Caco-2 (cell line): ENCODE measurements around the gene DOCK2. TPM values are rescaled to one million over a fixed set of nuclear protein-coding genes. Genes with fewer than 3 reads are reported as not detected.
"Not testable (repeated sequence)": the region's sequence is repeated elsewhere in the genome, so short reads cannot be mapped to it uniquely, and the experiment has no call there.

ENCODE experiments used
- BruUV-seq: library from RNA; stranded (reverse); fragments of 400-500 nt; replicated peaks from 2 replicates; lab custom pipeline; 2021; lab: Mats Ljungman, UMichigan
- CTCF ChIA-PET: fragments of 300-600 bp; sonication (Branson Sonifier 250); formaldehyde crosslinking; loops from one replicate; lab custom pipeline; 2022; ENCODE audit warnings: antibody characterized with exemption; lab: Charles Lee
- POLR2A ChIA-PET: fragments of 300-600 bp; sonication (Branson Sonifier 250); formaldehyde crosslinking; loops from one replicate; lab custom pipeline; 2022; ENCODE audit warnings: antibody characterized with exemption; lab: Charles Lee
- DNase-seq, 2 experiments: peaks; one replicate each; pipeline versions ENCODE4 v3.0.0 to v3.0.0-alpha.2; 2020 to 2022
- H3K27me3 ChIP-seq: replicated peaks from 2 replicates; pipeline ENCODE4 v1.6.0; 2011; ENCODE audit warnings: low read length; ENCODE audit not compliant: control insufficient read depth, insufficient read depth
- H3K36me3 ChIP-seq: 2 replicates; pipeline ENCODE4 v1.5.1; 2011; ENCODE audit warnings: low read length; ENCODE audit not compliant: control insufficient read depth, insufficient read depth
- H3K4me1 ChIP-seq: fragments of 250-450 bp; sonication (Bioruptor Pico); 2 replicates; pipeline ENCODE4 v1.5.1; 2020; ENCODE audit warnings: mild to moderate bottlenecking
- H3K4me3 ChIP-seq: 2 replicates; pipeline ENCODE4 v1.5.1; 2011; ENCODE audit warnings: low read depth, mild to moderate bottlenecking, control low read depth, low read length
- H3K9me3 ChIP-seq: fragments of 250-450 bp; sonication (Bioruptor Pico); 2 replicates; pipeline ENCODE4 v1.5.1; 2020; ENCODE audit warnings: mild to moderate bottlenecking, moderate library complexity
- H3K27ac Mint-ChIP-seq: one replicate; pipeline ENCODE4 v1.8.0; 2022; ENCODE audit warnings: mixed read lengths; ENCODE audit not compliant: unreplicated experiment
- H3K27me3 Mint-ChIP-seq: one replicate; pipeline ENCODE4 v1.8.0; 2022; ENCODE audit warnings: mixed read lengths; ENCODE audit not compliant: insufficient read depth, unreplicated experiment
- H3K36me3 Mint-ChIP-seq: one replicate; pipeline ENCODE4 v1.8.0; 2022; ENCODE audit warnings: mild to moderate bottlenecking, mixed read lengths; ENCODE audit not compliant: insufficient read depth, unreplicated experiment
- H3K4me1 Mint-ChIP-seq: one replicate; pipeline ENCODE4 v1.8.0; 2022; ENCODE audit warnings: low read depth, mixed read lengths; ENCODE audit not compliant: unreplicated experiment
- H3K4me3 Mint-ChIP-seq: one replicate; pipeline ENCODE4 v1.8.0; 2022; ENCODE audit warnings: mild to moderate bottlenecking, moderate library complexity, mixed read lengths; ENCODE audit not compliant: unreplicated experiment
- H3K9me3 Mint-ChIP-seq: one replicate; pipeline ENCODE4 v1.8.0; 2022; ENCODE audit warnings: mixed read lengths; ENCODE audit not compliant: unreplicated experiment
- CTCF ChIP-seq, 2 experiments: fragments of 200-600 bp in 1 of 2; IDR thresholded peaks; 1 replicate in 1 of 2; 2 replicates in 1 of 2; pipeline versions ENCODE4 v1.5.1 to v1.8.0; 2011 to 2022; ENCODE audit warnings: antibody characterized with exemption in 1 of 2, control low read depth in 1 of 2, inconsistent platforms in 1 of 2, low read depth in 1 of 2, low read length in 1 of 2, mild to moderate bottlenecking in 1 of 2, moderate library complexity in 1 of 2; ENCODE audit not compliant: insufficient read depth in 1 of 2, severe bottlenecking in 1 of 2, unreplicated experiment in 1 of 2
- intact Hi-C: fragments of 100-400 bp; cut with micrococcal nuclease; formaldehyde crosslinking; loops from one replicate; pipeline ENCODE4 v1.10.0; 2022; ENCODE audit not compliant: unreplicated experiment
- total RNA-seq: library from RNA; stranded (reverse); gene quantifications from 2 replicates; pipeline ENCODE4 v1.2.3, GENCODE V29; 2022

The DOCK2 gene
- total RNA-seq, 1 experiment from 2014 or later, result 0.09 TPM

GRCh38 chr5:169609716-169610115 is 27.4 kb upstream of the DOCK2 start:
- H3K9me3 Mint-ChIP-seq, result peaks cover 23% of the 10 kb centered on the region
- Histone ChIP-seq H3K27me3 (no peaks in the 10 kb centered on the region; the same call in 1 of the 2 replicates), H3K9me3 (peaks cover 6% of the 10 kb centered on the region; the same call in 1 of the 2 replicates), H3K4me1 (no peaks in the 10 kb centered on the region), H3K4me3 (no peak overlapping the region), H3K36me3 (no peaks in the 10 kb centered on the region)
- no peak overlapping the region for H3K4me3 Mint-ChIP-seq
- no peaks in the 10 kb centered on the region for H3K36me3 Mint-ChIP-seq
- no peak for TF ChIP-seq CTCF (IDR thresholded peaks at IDR 0.05; ENCODE audit: insufficient read depth in 1 of 2, low read depth in 1 of 2, low read length in 1 of 2, severe bottlenecking in 1 of 2, unreplicated experiment in 1 of 2)
- peaks cover 22% of the 10 kb centered on the region for H3K27me3 Mint-ChIP-seq
- no peak overlapping the region for H3K27ac Mint-ChIP-seq
- POLR2A ChIA-PET, result no interaction called here
- CTCF ChIA-PET, result no interaction called here
- BruUV-seq, result no TSS peak
- H3K4me1 Mint-ChIP-seq, result no peaks in the 10 kb centered on the region
- intact Hi-C loops, result no loop called here
- no peak for DNase-seq

- POLR2A ChIA-PET, result no interaction called here
- H3K36me3 ChIP-seq, result no peaks in the 10 kb centered on the region
- no TSS peak for BruUV-seq
- H3K27me3 Mint-ChIP-seq, result peaks cover 23% of the 10 kb centered on the region
- no peak overlapping the region for H3K27ac Mint-ChIP-seq
- H3K4me3 ChIP-seq, result no peak overlapping the region
- no peaks in the 10 kb centered on the region for H3K36me3 Mint-ChIP-seq
- H3K4me1 Mint-ChIP-seq, result no peaks in the 10 kb centered on the region
- H3K4me1 ChIP-seq, result no peaks in the 10 kb centered on the region
- no peak for DNase-seq
- H3K27me3 ChIP-seq, result no peaks in the 10 kb centered on the region; the same call in 1 of the 2 replicates
- no peak overlapping the region for H3K4me3 Mint-ChIP-seq
- CTCF ChIA-PET, result no interaction called here
- TF ChIP-seq CTCF (IDR thresholded peaks at IDR 0.05; ENCODE audit: insufficient read depth in 1 of 2, low read depth in 1 of 2, low read length in 1 of 2, severe bottlenecking in 1 of 2, unreplicated experiment in 1 of 2), result no peak
- intact Hi-C loops, result no loop called here
- H3K9me3 ChIP-seq, result peaks cover 6% of the 10 kb centered on the region; the same call in 1 of the 2 replicates
- H3K9me3 Mint-ChIP-seq, result peaks cover 23% of the 10 kb centered on the region
These were observed 26.5 kb upstream of the DOCK2 start for GRCh38 chr5:169610606-169611005.

GRCh38 chr5:169615561-169615960 is 21.5 kb upstream of the DOCK2 start:
- no peaks in the 10 kb centered on the region for H3K27me3 ChIP-seq
- peaks cover 20% of the 10 kb centered on the region for H3K9me3 Mint-ChIP-seq
- TF ChIP-seq CTCF (IDR thresholded peaks at IDR 0.05; ENCODE audit: insufficient read depth in 1 of 2, low read depth in 1 of 2, low read length in 1 of 2, severe bottlenecking in 1 of 2, unreplicated experiment in 1 of 2), result no peak
- peaks cover 6% of the 10 kb centered on the region; the same call in 1 of the 2 replicates for H3K9me3 ChIP-seq
- DNase-seq, result no peak
- ChIA-PET POLR2A (no interaction called here), CTCF (no interaction called here)
- H3K36me3 ChIP-seq, result no peaks in the 10 kb centered on the region
- BruUV-seq, result no TSS peak
- H3K4me3 Mint-ChIP-seq, result no peak overlapping the region
- H3K4me1 Mint-ChIP-seq, result no peaks in the 10 kb centered on the region
- no peaks in the 10 kb centered on the region for H3K4me1 ChIP-seq
- peaks cover 43% of the 10 kb centered on the region for H3K27me3 Mint-ChIP-seq
- no peaks in the 10 kb centered on the region for H3K36me3 Mint-ChIP-seq
- intact Hi-C loops, result no loop called here
- no peak overlapping the region for H3K4me3 ChIP-seq
- H3K27ac Mint-ChIP-seq, result no peak overlapping the region

GRCh38 chr5:169624307-169624706 is 12.8 kb upstream of the DOCK2 start:
- DNase-seq, H3K9me3 ChIP-seq, H3K9me3 Mint-ChIP-seq, H3K4me1 Mint-ChIP-seq, H3K36me3 ChIP-seq, H3K4me3 Mint-ChIP-seq, H3K27me3 ChIP-seq, H3K27ac Mint-ChIP-seq, POLR2A ChIA-PET, CTCF ChIA-PET, intact Hi-C loops, BruUV-seq, H3K4me1 ChIP-seq, H3K36me3 Mint-ChIP-seq, H3K4me3 ChIP-seq: not testable (repeated sequence)
- peaks cover 11% of the 10 kb centered on the region for H3K27me3 Mint-ChIP-seq
